ENCODE measurements around the gene GRK6.

DNA sequence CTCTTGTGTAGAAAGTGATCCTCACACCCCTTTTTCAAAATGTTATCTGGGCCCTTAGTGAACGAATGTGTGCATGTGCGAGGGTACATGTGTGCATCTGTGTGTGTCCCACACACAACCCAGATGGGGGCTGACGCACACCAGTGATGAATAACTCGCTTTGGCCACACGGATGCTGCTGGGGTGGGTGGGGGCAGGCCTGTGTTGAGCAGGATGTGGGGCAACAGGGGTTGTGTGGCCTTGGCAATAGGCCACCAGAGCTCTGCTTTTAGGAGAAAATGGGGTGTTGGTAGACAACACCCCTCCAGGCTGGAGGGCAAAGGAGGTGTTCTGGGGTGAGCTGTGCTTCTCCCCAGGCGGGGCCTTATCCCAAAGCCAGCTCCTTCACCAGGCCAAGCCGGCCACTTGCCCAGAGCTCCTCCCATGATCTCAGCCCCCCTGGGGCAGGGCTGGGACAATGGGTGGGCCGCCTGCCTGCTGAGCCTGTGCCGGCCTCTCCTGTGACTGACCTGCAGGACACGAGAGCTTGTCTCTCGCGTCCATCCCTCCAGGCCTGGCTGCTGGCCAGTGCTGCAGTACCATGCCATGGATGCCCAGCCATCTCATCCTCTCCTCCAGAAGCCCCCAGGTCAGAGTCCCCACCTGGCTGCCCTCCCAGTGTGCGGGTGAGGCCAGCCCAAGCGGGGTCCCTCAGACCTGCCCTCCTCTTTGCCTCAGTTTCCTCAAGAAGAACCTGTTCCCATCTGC, 45.3 kb downstream of the GRK6 start:
- TF ChIP-seq, protein P1, sequence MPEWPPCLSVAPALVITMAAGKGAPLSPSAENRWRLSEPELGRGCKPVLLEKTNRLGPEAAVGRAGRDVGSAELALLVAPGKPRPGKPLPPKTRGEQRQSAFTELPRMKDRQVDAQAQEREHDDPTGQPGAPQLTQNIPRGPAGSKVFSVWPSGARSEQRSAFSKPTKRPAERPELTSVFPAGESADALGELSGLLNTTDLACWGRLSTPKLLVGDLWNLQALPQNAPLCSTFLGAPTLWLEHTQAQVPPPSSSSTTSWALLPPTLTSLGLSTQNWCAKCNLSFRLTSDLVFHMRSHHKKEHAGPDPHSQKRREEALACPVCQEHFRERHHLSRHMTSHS (tag by site-specific recombination; IDR thresholded peaks at IDR 0.05) = no peak
- TF ChIP-seq, protein P2, sequence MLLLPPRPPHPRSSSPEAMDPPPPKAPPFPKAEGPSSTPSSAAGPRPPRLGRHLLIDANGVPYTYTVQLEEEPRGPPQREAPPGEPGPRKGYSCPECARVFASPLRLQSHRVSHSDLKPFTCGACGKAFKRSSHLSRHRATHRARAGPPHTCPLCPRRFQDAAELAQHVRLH (tag by site-specific recombination; IDR thresholded peaks at IDR 0.05) = no peak
- TF ChIP-seq, protein P3, sequence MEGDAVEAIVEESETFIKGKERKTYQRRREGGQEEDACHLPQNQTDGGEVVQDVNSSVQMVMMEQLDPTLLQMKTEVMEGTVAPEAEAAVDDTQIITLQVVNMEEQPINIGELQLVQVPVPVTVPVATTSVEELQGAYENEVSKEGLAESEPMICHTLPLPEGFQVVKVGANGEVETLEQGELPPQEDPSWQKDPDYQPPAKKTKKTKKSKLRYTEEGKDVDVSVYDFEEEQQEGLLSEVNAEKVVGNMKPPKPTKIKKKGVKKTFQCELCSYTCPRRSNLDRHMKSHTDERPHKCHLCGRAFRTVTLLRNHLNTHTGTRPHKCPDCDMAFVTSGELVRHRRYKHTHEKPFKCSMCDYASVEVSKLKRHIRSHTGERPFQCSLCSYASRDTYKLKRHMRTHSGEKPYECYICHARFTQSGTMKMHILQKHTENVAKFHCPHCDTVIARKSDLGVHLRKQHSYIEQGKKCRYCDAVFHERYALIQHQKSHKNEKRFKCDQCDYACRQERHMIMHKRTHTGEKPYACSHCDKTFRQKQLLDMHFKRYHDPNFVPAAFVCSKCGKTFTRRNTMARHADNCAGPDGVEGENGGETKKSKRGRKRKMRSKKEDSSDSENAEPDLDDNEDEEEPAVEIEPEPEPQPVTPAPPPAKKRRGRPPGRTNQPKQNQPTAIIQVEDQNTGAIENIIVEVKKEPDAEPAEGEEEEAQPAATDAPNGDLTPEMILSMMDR (tag by site-specific recombination; IDR thresholded peaks at IDR 0.05) = no peak
- no peak for TF ChIP-seq SETDB1 (IDR thresholded peaks at IDR 0.05; ENCODE audit: insufficient read length, low read length)
- TF ChIP-seq ZBTB1 (tag by site-specific recombination; IDR thresholded peaks at IDR 0.05) = no peak
